ENCODE data around the gene ZNF695.

Gene ZNF695

DNA sequence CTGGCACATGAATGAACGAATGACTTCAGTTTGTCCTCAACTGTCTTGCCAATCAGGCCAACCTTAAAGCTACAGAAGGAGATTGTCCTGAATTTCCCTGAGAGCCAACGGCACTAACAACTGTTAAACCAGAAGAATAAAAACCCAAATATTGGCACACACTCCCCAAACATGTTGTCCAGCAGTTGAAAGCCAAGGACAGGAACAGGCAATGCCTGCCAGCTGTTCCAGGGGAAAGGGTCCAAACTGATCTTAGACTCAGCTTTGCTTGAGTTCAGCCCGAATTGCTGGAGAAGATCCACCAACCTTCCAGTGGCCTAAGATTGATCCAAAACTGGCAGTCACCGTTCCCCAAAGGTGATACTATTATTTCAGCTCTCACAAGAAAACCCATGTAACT lies 53.7 kb downstream of the ZNF695 start:
- no peak for DNase-seq

DNA sequence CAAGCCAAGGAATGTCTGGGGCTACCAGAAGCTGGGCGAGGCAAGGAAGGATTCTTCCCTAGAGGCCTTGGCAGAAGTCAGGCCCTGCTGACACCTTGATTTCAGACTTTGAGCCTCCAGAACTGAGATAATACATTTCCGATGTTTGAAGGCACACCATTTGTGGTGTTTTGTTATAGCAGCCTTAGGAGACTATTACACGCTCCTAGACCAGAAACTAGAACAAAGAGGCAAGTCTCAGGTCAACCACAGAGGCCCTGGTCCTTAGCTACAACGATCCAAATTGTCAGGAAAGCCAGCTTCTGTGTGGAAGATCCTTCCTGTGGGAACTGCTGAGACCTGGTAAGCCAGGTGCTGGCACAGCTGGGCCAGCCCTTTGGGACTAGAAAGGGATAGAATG lies 56.4 kb downstream of the ZNF695 start:
- no peak for DNase-seq

- DNase-seq = no peak
Observed at GRCh38 chr1:246949956-246950355, 57.9 kb downstream of the ZNF695 start.

DNA sequence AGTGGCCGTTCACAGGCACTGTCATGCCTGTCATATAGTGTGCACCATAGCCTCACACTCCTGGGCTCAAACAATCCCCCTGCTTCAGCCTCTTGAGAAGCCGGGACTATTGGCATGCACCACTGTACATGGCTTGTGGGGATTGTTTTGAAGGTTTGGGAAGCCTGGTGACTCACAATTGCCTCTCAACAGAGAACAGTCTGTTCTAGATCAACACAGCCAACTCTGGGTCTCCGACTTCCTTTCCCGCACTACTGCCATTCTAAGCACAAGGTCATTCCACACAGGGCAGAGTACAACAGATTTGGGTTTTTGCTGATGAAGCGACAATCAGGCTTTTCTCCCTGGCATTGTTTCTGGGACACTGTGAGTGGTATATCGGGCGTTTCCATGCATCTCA lies 60.6 kb downstream of the ZNF695 start:
- DNase-seq = no peak

GRCh38 chr1:246946366-246946765 lies 61.5 kb downstream of the ZNF695 start:
- DNase-seq = no peak

Measured in MV-4-11 (cell line).